HepG2 (cell line): ENCODE measurements around the gene HDAC10. TPM values are rescaled to one million over a fixed set of nuclear protein-coding genes. Genes with fewer than 3 reads are reported as not detected.
A peak's percentile ranks its signal among the peaks of the same experiment; 100 is the strongest.

Source experiments
- DNMT3B ChIP-seq: conservative IDR thresholded peaks from 2 replicates; pipeline ENCODE4 v1.6.1; 2016; ENCODE audit warnings: missing biosample characterization, control low read depth
- DR1 ChIP-seq: sonication (generic); formaldehyde crosslinking; IDR thresholded peaks from 2 replicates; pipeline ENCODE4 v1.8.0; 2021; ENCODE audit warnings: mild to moderate bottlenecking, missing genetic modification reagents, inconsistent platforms
- EED ChIP-seq: sonication (generic); formaldehyde crosslinking; IDR thresholded peaks from 2 replicates; pipeline ENCODE4 v1.5.0; 2020; ENCODE audit warnings: mild to moderate bottlenecking, missing genetic modification reagents
- FOXA3 ChIP-seq: IDR thresholded peaks from 2 replicates; pipeline ENCODE4 v1.6.1; 2016; ENCODE audit warnings: missing genetic modification reagents, missing compliant biosample characterization
- PHF5A ChIP-seq: IDR thresholded peaks from one replicate; pipeline ENCODE4 v1.6.1; 2018; ENCODE audit warnings: low read depth, missing genetic modification reagents; ENCODE audit not compliant: unreplicated experiment
- RCOR2 ChIP-seq: IDR thresholded peaks from 2 replicates; pipeline ENCODE4 v1.6.1; 2016; ENCODE audit warnings: missing biosample characterization, missing genetic modification reagents
- SP140L ChIP-seq: sonication (generic); formaldehyde crosslinking; IDR thresholded peaks from 2 replicates; pipeline ENCODE4 v1.4.0; 2020; ENCODE audit warnings: missing genetic modification reagents, borderline replicate concordance
- SRY ChIP-seq: sonication (generic); formaldehyde crosslinking; IDR thresholded peaks from 2 replicates; pipeline ENCODE4 v1.8.0; 2022; ENCODE audit warnings: mild to moderate bottlenecking, missing genetic modification reagents
- TCF7 ChIP-seq: sonication (generic); IDR thresholded peaks from 2 replicates; pipeline ENCODE4 v1.6.1; 2016; ENCODE audit warnings: antibody characterized with exemption, low read depth
- ZFYVE20 ChIP-seq: sonication (generic); formaldehyde crosslinking; IDR thresholded peaks from 2 replicates; pipeline ENCODE4 v1.8.0; 2023; ENCODE audit warnings: low read depth, mild to moderate bottlenecking, moderate library complexity, missing genetic modification reagents, borderline replicate concordance
- ZMYM2 ChIP-seq: sonication (generic); formaldehyde crosslinking; IDR thresholded peaks from 2 replicates; pipeline ENCODE4 v1.8.0; 2022; ENCODE audit warnings: mild to moderate bottlenecking, missing genetic modification reagents
- ZNF496 ChIP-seq: sonication (generic); formaldehyde crosslinking; IDR thresholded peaks from 2 replicates; pipeline ENCODE4 v1.8.1; 2023; ENCODE audit warnings: mild to moderate bottlenecking, moderate library complexity, missing genetic modification reagents; ENCODE audit not compliant: insufficient replicate concordance
- ZNF629 ChIP-seq: sonication (generic); formaldehyde crosslinking; conservative IDR thresholded peaks from 2 replicates; pipeline ENCODE4 v1.5.0; 2020; ENCODE audit warnings: missing genetic modification reagents
- ZSCAN22 ChIP-seq: sonication (generic); formaldehyde crosslinking; IDR thresholded peaks from 2 replicates; pipeline ENCODE4 v1.4.0; 2020; ENCODE audit warnings: mild to moderate bottlenecking, missing genetic modification reagents
- polyA plus RNA-seq, 8 experiments: library from polyadenylated mRNA; depleted of rRNA in 3 of 8; stranded (reverse) in 7 of 8; unstranded in 1 of 8; fragments of >200 nt; fragmentation: Illumina TruSeq in 4 of 8; extraction: Trizol in 4 of 8; gene quantifications; 2 replicates each; pipeline versions ENCODE4 v1.2.1 to v1.2.3, GENCODE V29; 2011 to 2016; ENCODE audit warnings: low read depth in 4 of 8, missing spikeins in 1 of 8, mixed read lengths in 1 of 8; ENCODE audit not compliant: insufficient read depth in 1 of 8
- total RNA-seq, 5 experiments: library from RNA; depleted of rRNA; stranded (reverse); fragments of >200 nt; fragmentation: Illumina TruSeq; extraction: Trizol; gene quantifications; 2 replicates each; pipeline ENCODE4 v1.2.3, GENCODE V29; 2016; ENCODE audit warnings: low read depth in 1 of 5
- TF ChIP-seq, protein P1 (sequence below): sonication (generic); formaldehyde crosslinking; IDR thresholded peaks from 2 replicates; pipeline ENCODE4 v1.5.1; 2020; ENCODE audit warnings: mild to moderate bottlenecking, missing genetic modification reagents, moderate library complexity
- TF ChIP-seq, protein P2 (sequence below): sonication (generic); formaldehyde crosslinking; IDR thresholded peaks from 2 replicates; pipeline ENCODE4 v1.5.0; 2020; ENCODE audit warnings: mild to moderate bottlenecking, missing genetic modification reagents

Gene HDAC10
- total and polyA plus RNA-seq, 2 of the 13 experiments (the other 11 are each of a cell fraction or from before 2014, with no cell fraction given) = 13.9 to 14.9 TPM

DNA sequence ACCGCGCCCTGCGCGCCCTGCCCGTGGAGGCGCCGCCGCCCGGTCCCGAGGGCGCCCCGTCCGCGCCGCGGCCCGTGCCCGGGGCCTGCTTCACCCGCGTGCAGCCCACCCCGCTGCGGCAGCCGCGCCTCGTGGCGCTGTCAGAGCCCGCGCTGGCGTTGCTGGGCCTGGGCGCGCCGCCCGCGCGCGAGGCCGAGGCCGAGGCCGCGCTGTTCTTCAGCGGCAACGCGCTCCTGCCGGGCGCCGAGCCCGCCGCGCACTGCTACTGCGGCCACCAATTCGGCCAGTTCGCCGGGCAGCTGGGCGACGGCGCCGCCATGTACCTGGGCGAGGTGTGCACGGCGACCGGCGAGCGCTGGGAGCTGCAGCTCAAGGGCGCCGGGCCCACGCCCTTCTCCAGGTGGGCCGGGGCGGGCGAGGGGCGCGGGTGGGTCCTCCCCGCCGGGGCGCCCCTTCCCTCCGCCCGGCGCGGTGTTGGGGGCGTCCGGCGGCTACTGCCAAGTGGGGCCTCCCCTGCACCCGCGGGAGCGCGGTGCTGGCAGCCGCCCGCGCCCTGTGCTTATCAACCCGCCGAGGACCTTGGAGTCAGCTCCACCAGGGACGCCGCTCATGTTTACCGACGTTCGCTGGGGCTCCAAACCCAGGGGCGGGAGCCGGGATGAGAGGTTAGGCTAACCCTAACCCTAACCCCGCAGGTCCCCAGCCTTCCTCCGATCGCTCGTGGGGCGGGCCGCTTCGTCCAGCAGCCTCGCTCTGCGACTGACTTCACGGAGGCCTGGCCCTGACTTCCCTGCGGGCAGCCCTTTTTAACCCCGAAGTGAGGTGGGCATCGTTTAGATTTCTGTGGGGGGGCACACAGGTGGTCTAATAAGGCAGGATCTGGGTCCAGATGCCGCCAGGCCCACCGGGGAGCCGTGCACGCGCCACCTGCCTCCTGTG, 49.6 kb downstream of the HDAC10 start (continued):
- TF ChIP-seq ZFYVE20 (CRISPR knock-in tag) (0 out of 2 replicates have a peak, but pooled peaks have one; percentile 62), PHF5A (CRISPR knock-in tag) (no peak), ZMYM2 (CRISPR knock-in tag) (no peak), SP140L (no peak), SRY (CRISPR knock-in tag) (peak; percentile 19; the same call in 1 of the 2 replicates), ZNF496 (CRISPR knock-in tag) (no peak), EED (CRISPR knock-in tag) (no peak), DR1 (CRISPR knock-in tag) (no peak), ZNF629 (CRISPR knock-in tag) (no peak), ZSCAN22 (no peak), FOXA3 (CRISPR knock-in tag) (peak; percentile 7; the same call in 1 of the 2 replicates), TCF7 (no peak), RCOR2 (no peak), DNMT3B (no peak)
- TF ChIP-seq, protein P1, sequence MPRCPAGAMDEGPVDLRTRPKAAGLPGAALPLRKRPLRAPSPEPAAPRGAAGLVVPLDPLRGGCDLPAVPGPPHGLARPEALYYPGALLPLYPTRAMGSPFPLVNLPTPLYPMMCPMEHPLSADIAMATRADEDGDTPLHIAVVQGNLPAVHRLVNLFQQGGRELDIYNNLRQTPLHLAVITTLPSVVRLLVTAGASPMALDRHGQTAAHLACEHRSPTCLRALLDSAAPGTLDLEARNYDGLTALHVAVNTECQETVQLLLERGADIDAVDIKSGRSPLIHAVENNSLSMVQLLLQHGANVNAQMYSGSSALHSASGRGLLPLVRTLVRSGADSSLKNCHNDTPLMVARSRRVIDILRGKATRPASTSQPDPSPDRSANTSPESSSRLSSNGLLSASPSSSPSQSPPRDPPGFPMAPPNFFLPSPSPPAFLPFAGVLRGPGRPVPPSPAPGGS (CRISPR knock-in tag) = no peak
- TF ChIP-seq, protein P2, sequence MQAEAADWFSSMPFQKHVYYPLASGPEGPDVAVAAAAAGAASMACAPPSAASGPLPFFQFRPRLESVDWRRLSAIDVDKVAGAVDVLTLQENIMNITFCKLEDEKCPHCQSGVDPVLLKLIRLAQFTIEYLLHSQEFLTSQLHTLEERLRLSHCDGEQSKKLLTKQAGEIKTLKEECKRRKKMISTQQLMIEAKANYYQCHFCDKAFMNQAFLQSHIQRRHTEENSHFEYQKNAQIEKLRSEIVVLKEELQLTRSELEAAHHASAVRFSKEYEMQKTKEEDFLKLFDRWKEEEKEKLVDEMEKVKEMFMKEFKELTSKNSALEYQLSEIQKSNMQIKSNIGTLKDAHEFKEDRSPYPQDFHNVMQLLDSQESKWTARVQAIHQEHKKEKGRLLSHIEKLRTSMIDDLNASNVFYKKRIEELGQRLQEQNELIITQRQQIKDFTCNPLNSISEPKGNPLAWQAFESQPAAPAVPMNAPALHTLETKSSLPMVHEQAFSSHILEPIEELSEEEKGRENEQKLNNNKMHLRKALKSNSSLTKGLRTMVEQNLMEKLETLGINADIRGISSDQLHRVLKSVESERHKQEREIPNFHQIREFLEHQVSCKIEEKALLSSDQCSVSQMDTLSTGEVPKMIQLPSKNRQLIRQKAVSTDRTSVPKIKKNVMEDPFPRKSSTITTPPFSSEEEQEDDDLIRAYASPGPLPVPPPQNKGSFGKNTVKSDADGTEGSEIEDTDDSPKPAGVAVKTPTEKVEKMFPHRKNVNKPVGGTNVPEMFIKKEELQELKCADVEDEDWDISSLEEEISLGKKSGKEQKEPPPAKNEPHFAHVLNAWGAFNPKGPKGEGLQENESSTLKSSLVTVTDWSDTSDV (CRISPR knock-in tag) = no peak
